Gastrocnemius medialis (tissue), 4 donors: ENCODE results near the gene ARHGAP24. TPM values are rescaled to one million over a fixed set of nuclear protein-coding genes. Genes with fewer than 3 reads are reported as not detected.

Source experiments
- ATAC-seq, 2 donors: fragments of 150-250 bp; one replicate each; pipeline ENCODE4 v1.9.1; 2016
- DNase-seq, 2 donors: peaks; one replicate each; pipeline ENCODE4 v3.0.0-alpha.2; 2019
- H3K27ac ChIP-seq, 4 donors: fragments of 200-600 bp; sonication (generic); 1 replicate in 1 of 4; 2 replicates in 3 of 4; pipeline ENCODE4 v1.5.1; 2016 to 2018; ENCODE audit warnings: mild to moderate bottlenecking in 2 of 4, moderate library complexity in 1 of 4
- H3K27me3 ChIP-seq, 3 donors: fragments of 200-600 bp; sonication (generic) in 2 of 3; 1 replicate in 1 of 3; 2 replicates in 2 of 3; pipeline versions ENCODE4 v1.5.1 to v1.6.0; 2016 to 2019; ENCODE audit warnings: mild to moderate bottlenecking in 1 of 3, moderate library complexity in 1 of 3
- H3K36me3 ChIP-seq, 2 donors: fragments of 200-600 bp; sonication (generic) in 1 of 2; one replicate each; pipeline ENCODE4 v1.5.1; 2017 to 2018
- H3K4me1 ChIP-seq, 2 donors: fragments of 200-600 bp; sonication (generic) in 1 of 2; one replicate each; pipeline ENCODE4 v1.5.1; 2016 to 2017; ENCODE audit warnings: mild to moderate bottlenecking in 2 of 2
- H3K4me3 ChIP-seq, 4 donors: fragments of 200-600 bp; sonication (generic) in 3 of 4; 1 replicate in 1 of 4; 2 replicates in 3 of 4; pipeline ENCODE4 v1.5.1; 2016 to 2019; ENCODE audit warnings: mild to moderate bottlenecking in 2 of 4
- H3K9me3 ChIP-seq, 3 donors: fragments of 200-600 bp; sonication (generic) in 2 of 3; 1 replicate in 1 of 3; 2 replicates in 2 of 3; pipeline ENCODE4 v1.5.1; 2016 to 2019
- POLR2A ChIP-seq, 2 donors: fragments of 450-650 bp; IDR thresholded peaks; one replicate each; pipeline ENCODE4 v1.6.1; 2017; ENCODE audit warnings: antibody characterized with exemption in 2 of 2, mild to moderate bottlenecking in 2 of 2, moderate library complexity in 2 of 2
- in situ Hi-C, 4 donors: fragments of 200-750 bp; cut with MboI; loops; one replicate each; pipeline versions ENCODE4 v1.15.0 to v1.8.0; 2017; ENCODE audit warnings: low sequenced_read_pairs in 4 of 4
- intact Hi-C: fragments of 100-400 bp; cut with DNase I; formaldehyde crosslinking; loops from one replicate; pipeline ENCODE4 v1.15.1; 2023; ENCODE audit warnings: low total_unique reads
- total RNA-seq, 4 donors: library from RNA; depleted of rRNA; stranded (reverse); fragments of >200 nt; gene quantifications; one replicate each; pipeline versions ENCODE4 v1.1.0 to v1.2.3, GENCODE V29; 2016
- TF ChIP-seq, protein P1 (sequence below), 5 experiments: fragments of 450-650 bp in 3 of 5; fragments of 200-600 bp in 2 of 5; sonication (generic) in 2 of 5; IDR thresholded peaks in 4 of 5; conservative IDR thresholded peaks in 1 of 5; 1 replicate in 4 of 5; 2 replicates in 1 of 5; pipeline ENCODE4 v1.5.1; 2016 to 2019; ENCODE audit warnings: antibody characterized with exemption in 5 of 5, mild to moderate bottlenecking in 3 of 5, moderate library complexity in 3 of 5

The ARHGAP24 gene
- total RNA-seq, 4 donors from 2014 or later = 2.8 to 7.8 (median 5.3) TPM

DNA sequence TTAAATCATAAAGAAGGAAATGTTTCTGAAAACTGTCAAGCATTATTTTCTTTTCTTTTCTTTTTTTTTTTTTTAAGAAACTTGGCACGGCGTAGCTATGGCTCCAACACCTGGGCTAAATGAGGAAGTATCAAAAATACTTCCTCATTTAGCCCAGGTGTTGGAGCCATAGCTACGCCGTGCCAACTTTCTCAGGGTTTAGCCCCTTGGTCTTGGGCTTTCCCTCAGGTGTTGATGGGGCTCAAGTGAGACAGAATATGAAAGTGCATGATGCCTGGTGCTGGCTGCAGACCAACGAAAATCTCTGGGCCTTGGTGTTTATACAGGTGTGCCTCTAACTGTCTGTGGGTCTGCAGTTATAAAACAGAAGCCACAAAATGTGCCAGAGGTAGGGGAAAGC is 132.7 kb downstream of the ARHGAP24 start:
- ATAC-seq (no peak), DNase-seq (no peak)
- Histone ChIP-seq H3K4me3 (no peak overlapping the region), H3K9me3 (no peaks in the 10 kb centered on the region), H3K27ac (no peak overlapping the region), H3K27me3 (no peaks in the 10 kb centered on the region), H3K36me3 (no peaks in the 10 kb centered on the region), H3K4me1 (no peaks in the 10 kb centered on the region)
- intact Hi-C loops (no loop called here), in situ Hi-C loops (no loop called here)
- TF ChIP-seq, protein P1, sequence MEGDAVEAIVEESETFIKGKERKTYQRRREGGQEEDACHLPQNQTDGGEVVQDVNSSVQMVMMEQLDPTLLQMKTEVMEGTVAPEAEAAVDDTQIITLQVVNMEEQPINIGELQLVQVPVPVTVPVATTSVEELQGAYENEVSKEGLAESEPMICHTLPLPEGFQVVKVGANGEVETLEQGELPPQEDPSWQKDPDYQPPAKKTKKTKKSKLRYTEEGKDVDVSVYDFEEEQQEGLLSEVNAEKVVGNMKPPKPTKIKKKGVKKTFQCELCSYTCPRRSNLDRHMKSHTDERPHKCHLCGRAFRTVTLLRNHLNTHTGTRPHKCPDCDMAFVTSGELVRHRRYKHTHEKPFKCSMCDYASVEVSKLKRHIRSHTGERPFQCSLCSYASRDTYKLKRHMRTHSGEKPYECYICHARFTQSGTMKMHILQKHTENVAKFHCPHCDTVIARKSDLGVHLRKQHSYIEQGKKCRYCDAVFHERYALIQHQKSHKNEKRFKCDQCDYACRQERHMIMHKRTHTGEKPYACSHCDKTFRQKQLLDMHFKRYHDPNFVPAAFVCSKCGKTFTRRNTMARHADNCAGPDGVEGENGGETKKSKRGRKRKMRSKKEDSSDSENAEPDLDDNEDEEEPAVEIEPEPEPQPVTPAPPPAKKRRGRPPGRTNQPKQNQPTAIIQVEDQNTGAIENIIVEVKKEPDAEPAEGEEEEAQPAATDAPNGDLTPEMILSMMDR (IDR thresholded peaks at IDR 0.05 in 4 of 5, conservative IDR thresholded peaks at IDR 0.05 in 1 of 5) = no peak
- TF ChIP-seq POLR2A (IDR thresholded peaks at IDR 0.05) = no peak

DNA sequence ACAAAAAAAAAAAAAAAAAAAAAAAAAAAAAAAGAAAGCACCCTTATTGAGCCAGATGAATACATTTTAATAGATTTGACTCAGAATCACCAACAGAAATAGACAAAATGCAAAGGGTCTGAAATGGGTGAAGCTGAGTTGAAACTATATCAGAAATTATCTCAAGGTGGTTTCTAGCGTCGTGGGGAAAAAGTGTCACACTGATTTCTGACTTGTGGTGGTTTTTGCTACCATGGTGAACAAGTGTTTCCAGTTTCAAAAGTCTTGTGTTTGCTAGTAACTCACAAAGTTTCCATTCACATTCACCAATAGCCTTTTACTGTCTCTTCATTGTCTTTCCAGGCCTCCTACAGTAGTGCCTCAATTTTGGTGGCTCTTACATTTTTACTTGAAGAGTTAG is 135.5 kb downstream of the ARHGAP24 start:
- ATAC-seq (no peak), DNase-seq (no peak)
- Histone ChIP-seq H3K27me3 (no peaks in the 10 kb centered on the region), H3K4me3 (no peak overlapping the region), H3K4me1 (no peaks in the 10 kb centered on the region), H3K27ac (no peak overlapping the region), H3K36me3 (no peaks in the 10 kb centered on the region), H3K9me3 (no peaks in the 10 kb centered on the region)
- TF ChIP-seq, protein P1 (IDR thresholded peaks at IDR 0.05 in 4 of 5, conservative IDR thresholded peaks at IDR 0.05 in 1 of 5) = no peak
- no peak for TF ChIP-seq POLR2A (IDR thresholded peaks at IDR 0.05)
- in situ Hi-C loops = no loop called here
- intact Hi-C loops = no loop called here

DNA sequence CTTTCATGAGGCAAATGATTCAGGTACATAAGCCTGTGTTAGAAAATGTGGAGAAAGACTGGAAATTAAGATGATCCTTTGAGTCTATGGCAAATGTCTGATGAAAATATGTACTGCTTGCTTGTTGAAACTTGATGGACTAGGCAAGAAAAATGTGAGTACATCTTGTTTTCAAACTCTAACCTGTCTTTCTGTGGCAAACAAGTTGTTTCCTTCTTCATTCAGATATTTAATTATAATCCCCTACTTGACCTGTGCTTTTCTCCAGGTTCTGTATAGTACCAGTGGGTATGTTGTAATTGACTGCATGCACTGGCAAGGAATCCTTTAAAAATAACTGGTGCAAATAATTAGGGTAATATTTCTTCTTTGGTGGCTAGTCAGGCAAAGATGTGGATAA is 136.7 kb downstream of the ARHGAP24 start:
- H3K36me3 ChIP-seq = no peaks in the 10 kb centered on the region
- no peak for DNase-seq
- no peak overlapping the region for H3K4me3 ChIP-seq
- no peaks in the 10 kb centered on the region for H3K9me3 ChIP-seq
- no peak for ATAC-seq
- in situ Hi-C loops (no loop called here), intact Hi-C loops (no loop called here)
- no peak for TF ChIP-seq POLR2A (IDR thresholded peaks at IDR 0.05)
- TF ChIP-seq, protein P1 (IDR thresholded peaks at IDR 0.05 in 4 of 5, conservative IDR thresholded peaks at IDR 0.05 in 1 of 5) = no peak
- H3K4me1 ChIP-seq = no peaks in the 10 kb centered on the region
- H3K27ac ChIP-seq = no peak overlapping the region
- no peaks in the 10 kb centered on the region for H3K27me3 ChIP-seq

DNA sequence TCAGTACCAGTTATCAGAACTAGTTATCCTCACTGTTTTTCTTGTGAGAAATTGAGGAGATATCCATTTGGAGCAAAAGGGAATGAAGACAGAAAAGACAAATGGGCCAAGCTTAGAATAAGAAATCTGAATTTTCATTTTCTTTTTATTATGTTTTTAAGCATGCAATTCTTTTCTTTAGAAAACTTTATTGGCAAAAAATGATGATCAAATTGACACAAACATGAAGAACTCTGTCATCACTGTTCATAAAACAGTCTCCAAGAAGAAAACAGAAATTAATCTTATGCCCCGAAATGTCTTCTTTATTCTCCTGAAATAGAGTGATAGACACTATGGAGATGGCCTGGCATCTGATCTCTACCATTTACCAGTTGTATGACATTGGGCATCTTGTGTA is 139.0 kb downstream of the ARHGAP24 start:
- in situ Hi-C loops = no loop called here
- no peak overlapping the region for H3K4me3 ChIP-seq
- no peaks in the 10 kb centered on the region for H3K4me1 ChIP-seq
- no peak overlapping the region for H3K27ac ChIP-seq
- DNase-seq = no peak
- TF ChIP-seq, protein P1 (IDR thresholded peaks at IDR 0.05 in 4 of 5, conservative IDR thresholded peaks at IDR 0.05 in 1 of 5) = no peak
- no peak for TF ChIP-seq POLR2A (IDR thresholded peaks at IDR 0.05)
- H3K36me3 ChIP-seq = no peaks in the 10 kb centered on the region
- intact Hi-C loops = no loop called here
- H3K27me3 ChIP-seq = no peaks in the 10 kb centered on the region
- ATAC-seq = no peak
- no peaks in the 10 kb centered on the region for H3K9me3 ChIP-seq

DNA sequence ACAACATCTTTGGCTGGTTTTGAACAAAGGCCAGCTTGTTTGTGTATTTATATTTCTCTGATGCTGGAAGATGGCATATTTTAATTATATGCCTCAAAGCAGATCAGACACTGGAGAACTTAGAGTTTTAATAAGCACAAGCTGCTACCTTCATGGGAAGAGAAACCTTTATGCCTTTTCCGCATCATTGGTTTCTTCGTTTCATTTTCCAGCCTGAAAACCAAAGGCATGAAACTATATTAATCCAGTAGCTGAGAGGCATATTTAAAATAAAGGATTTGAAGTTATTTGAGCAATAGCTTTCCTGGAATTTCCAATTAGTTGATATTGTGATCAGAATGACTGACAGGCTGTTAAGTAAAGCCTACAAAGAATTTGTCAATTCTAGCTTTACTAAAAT is 141.0 kb downstream of the ARHGAP24 start:
- intact Hi-C loops = no loop called here
- in situ Hi-C loops = no loop called here
- no peak overlapping the region for H3K27ac ChIP-seq
- H3K27me3 ChIP-seq = no peaks in the 10 kb centered on the region
- ATAC-seq (no peak), DNase-seq (no peak)
- no peak for TF ChIP-seq POLR2A (IDR thresholded peaks at IDR 0.05)
- TF ChIP-seq, protein P1 (IDR thresholded peaks at IDR 0.05 in 4 of 5, conservative IDR thresholded peaks at IDR 0.05 in 1 of 5) = no peak
- H3K4me1 ChIP-seq = no peaks in the 10 kb centered on the region
- H3K4me3 ChIP-seq = no peak overlapping the region
- no peaks in the 10 kb centered on the region for H3K36me3 ChIP-seq
- H3K9me3 ChIP-seq = no peaks in the 10 kb centered on the region
